HG03432 (cell line): ENCODE results near the gene PANK4.
A peak's percentile ranks its signal among the peaks of the same experiment; 100 is the strongest.

ENCODE experiments used
- ATAC-seq: cut with Tn5 transposase; IDR thresholded peaks from one replicate; pipeline ENCODE4 v1.9.1; 2021; ENCODE audit warnings: mild to moderate bottlenecking, moderate library complexity; ENCODE audit not compliant: unreplicated experiment

The PANK4 gene

DNA sequence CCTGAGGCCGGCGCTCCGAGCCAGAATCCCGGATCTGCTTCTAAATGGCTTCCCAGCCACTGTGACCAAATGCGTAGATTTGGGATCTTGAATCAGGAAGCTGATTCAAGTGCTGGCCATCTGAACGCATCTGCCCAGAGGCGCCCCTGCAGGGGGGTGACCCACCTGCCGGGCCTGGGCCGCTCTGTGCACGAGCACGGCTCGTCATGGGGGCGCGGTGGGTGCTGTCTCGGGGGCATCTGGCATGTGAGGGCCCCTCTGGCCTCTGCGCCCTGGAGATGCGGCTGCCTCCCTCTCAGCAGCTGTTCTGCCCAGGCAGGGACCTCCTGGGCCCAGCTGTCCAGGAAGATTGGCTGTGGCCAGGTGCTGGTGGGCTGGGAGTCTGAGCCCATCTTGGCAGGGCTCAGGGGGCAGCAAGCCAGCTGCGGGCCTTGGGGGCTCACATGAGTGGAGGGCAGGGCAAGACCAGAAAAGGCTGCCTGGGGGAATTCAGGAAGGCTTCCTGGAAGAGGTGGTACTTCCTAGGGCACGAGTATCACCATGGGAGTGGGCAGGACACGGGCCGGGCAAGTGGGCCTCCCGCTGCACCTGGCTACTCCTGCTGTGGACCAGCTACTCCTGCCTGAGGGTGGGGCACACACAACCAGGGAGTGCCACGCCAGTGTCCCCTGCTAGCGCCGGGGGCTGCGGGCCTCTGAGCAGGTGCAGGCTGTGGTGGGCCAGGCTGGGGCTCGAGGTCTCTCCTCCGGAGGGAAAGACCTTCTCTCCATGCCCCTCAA, 25.2 kb downstream of the PANK4 start:
- no peak for ATAC-seq

DNA sequence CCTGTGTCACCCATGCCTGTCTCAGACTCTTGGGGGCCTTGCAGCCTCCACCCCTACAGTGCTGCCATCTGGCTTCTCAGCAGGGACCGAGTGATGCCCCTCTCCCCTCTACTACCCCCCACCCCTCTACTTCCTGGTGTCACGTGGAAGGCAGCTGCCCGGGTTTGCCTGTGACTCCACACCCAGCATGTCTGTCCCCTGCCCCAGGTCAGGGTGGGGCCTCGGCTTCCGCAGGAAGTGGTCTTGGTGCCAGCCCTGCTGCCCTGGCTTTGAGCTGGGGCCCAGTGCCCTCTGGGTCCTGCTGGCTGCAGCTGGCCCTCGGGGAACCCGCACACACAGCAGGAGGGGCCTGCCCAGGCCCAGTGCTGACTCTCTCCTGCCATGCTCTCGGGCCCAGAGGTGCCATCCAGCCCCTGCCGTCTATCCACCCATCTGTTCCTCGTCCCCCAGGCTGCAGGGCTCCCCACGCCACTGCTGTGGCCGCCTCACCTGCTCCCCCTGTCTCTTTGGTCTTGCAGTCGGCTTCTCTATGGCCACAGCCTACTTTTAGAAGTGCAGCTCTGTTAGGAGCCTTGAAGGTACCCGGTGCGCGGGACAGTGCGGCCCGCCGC, 26.3 kb downstream of the PANK4 start:
- ATAC-seq: no peak

DNA sequence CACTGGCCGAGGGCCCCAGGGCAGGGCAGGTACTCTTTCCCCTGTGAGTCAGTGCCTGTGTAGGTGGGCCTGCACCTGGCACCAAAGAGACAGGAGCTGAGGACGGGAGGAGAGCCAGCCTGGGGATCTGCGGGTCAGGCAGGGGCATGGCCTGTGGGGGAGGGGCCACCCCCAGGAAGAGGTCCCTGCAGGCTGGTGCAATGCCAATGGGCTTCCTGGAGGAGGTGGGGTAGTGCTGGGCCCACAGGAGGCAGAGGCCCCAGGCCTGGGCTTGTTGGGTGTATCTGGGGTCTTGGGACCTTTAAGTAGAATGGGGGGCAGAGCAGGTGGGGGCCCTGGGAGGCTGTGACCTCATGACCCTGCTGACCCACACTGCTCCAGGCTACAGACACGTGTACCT, 27.1 kb downstream of the PANK4 start:
- ATAC-seq: no peak

DNA sequence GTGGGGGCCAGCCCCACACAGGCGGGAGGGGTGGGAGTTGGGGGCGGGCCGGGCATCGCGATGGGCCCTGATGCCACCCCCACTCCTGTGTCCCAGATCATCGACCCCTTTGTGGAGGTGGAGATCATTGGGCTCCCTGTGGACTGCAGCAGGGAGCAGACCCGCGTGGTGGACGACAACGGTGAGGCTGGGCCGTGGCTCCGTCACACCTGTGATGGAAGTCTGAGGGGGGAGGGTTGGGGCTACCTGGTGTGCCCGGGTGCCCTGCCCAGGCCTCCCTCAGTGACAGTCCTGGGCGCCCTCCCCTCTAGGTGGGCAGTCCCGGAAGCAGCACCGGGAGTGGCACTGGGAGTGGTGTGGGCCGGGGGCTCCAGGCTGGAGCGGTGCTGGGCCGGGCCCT, 27.7 kb downstream of the PANK4 start:
- no peak for ATAC-seq

DNA sequence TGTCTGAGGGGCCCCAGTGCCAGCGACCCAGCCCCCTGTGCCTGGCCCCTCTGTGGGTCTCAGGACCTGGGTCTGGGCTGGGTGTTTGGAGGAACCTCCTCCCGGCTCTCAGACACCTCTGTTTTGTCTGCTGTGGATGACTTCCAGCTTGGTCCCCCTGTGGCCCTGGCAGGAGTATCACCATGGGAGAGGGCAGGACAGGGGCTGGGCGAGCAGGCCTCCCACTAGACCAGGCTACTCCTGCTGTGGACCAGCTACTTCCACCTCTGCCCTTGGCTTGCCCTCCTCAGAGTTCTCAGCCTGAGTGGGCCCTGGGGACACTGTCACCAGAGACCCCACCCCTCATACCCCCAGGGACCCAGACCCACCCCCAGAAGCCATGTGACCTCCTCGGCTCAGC, 28.5 kb downstream of the PANK4 start:
- ATAC-seq: no peak

DNA sequence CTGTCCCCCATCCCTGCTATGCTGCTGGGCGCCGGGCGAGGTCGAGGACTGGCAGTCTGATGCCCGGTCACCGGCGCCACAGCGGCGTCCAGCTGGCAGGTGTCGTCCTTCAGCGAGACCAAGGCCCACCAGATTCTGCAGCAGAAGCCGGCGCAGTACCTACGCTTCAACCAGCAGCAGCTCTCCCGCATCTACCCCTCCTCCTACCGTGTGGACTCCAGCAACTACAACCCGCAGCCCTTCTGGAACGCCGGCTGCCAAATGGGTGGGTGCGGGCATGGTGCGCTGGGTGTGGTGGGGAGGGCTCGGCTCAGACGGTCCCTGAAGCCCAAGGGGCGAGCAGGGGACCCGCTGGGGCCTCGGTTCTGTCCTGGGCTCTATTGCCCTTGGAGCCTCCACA, 29.6 kb downstream of the PANK4 start:
- no peak for ATAC-seq

DNA sequence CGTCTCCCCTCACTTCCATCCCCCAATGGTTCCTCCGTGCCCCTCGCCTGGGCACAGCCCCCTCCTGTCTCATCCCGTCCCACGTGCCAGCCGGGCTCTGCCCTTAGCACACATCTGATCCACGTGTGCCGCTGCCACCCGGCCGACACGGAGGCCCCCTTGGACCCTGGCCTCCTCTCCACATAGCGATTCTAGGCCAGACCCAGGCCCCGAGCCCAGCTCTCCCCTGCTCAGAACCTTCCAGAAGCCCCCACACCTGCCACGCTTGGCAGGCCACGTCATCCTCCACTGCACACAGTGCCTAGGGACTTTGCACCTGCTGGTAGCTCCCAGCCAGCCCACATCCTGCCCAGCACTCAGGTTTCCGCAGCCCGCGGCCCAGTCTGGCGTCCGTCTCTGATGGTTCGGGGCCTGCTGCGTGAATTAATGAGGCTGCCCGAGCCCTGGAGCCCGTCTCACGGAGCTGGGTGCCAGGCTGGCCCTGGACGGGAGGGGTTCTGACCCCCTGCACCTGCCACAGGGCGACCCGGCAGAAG, 30.2 kb downstream of the PANK4 start:
- ATAC-seq: peak; percentile 65

DNA sequence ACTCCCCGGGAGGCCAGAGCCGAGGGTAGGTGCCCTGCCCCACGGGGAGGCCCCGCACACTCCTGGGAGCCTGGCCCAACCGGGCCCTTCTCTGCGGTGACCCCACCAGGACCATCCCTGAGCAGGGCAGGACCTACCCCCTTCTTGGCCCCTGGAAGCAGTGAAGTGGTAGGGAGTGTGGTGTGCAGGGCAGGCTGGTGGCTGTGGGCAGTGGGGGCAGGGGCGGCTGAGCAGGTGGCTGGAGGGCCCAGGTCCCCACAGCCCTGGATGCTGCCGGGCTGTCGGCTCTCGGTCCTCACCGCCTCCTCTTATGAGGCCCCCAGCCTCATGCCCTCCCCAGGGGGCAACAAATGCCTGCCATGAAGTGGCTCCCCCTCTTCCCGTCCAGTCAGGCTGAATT, 30.9 kb downstream of the PANK4 start:
- no peak for ATAC-seq

DNA sequence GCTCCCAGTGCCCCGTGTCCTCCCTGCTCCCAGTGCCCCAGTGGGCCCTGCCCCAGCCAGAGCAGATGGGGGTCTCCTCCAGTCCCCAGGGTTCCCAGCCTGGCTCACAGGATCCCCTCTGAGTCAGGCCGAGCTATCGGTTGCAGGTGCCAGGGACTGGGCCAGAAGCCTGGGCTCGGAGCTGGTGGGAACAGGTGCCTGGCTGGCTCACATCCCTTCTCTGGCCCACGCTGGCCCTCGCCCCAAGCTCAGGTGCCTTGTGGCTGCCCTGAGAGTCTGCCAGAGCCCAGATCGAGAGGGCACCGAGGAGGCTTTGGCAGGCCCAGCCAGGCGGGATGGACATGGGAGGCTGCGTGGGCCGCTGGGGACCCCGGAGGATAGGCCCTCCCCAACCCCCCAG, 31.4 kb downstream of the PANK4 start:
- no peak for ATAC-seq

DNA sequence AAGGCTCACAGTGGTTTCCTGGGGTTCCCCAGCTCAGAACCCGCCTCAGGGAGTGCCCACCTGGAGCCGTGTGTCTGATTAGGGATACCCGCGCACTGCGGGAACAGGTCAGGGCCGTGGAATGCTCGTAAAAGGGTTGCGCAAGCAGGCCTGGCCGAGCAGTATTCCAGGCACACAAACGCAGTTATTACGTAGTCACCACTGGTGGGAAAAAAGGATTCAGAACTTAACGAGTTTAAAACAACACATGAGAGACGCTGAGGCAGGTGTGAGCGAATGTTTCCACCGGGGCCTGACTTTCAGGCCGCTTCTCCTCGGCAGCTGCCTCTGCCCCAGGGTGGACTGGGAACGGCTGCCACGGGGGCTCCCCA, 32.1 kb downstream of the PANK4 start:
- ATAC-seq: no peak

DNA sequence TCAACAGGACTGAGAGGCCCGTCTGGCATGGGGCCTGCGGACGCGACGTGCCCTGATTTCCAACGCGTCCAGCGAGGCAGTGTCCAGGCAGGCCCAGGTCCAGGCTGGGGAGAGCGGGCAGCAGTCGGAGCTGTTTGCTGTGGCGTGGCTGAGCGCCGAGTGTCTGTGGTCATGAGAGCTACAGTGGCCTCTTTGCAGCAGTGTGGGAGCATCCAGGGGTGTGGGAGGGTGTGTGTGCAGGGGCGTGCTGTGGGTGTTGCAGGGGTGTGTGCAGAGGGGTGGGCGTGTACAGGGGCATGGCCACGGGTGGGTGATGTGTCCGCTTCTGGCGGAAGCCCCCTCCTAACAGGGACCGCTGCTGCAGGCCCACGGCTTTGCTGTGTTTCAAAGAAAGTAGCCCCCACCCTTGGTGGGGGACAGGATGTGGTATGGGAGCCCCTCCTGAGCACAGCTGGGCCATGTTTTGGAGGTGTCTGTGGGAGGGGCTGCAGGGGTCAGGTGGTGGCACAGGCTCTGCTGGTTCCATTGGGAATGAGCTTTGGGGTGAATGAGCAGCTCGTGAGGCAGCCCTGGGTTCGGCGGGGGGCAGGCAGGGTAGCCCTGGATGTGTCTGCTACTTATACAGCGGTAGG, 32.6 kb downstream of the PANK4 start:
- ATAC-seq: no peak

DNA sequence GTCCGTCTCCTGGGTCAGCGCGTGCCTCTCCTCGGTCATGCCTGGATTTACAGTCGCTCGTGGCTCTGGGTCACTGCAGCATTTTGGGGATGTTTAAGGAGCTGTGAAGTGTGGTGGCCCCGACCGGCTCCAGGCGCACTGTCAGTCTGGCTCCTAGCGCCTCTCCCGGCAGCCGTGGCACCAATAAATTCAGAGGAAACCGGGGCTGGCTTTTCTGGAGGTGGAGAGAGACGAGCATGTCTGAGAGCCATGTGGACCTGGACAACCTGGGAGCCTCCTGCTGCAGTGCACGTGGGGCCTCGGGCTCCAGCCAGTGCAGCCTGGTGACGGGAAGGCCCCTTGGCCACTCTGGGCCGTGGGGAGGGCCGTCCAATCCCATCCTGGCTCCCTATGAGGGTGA, 33.2 kb downstream of the PANK4 start:
- ATAC-seq: no peak

DNA sequence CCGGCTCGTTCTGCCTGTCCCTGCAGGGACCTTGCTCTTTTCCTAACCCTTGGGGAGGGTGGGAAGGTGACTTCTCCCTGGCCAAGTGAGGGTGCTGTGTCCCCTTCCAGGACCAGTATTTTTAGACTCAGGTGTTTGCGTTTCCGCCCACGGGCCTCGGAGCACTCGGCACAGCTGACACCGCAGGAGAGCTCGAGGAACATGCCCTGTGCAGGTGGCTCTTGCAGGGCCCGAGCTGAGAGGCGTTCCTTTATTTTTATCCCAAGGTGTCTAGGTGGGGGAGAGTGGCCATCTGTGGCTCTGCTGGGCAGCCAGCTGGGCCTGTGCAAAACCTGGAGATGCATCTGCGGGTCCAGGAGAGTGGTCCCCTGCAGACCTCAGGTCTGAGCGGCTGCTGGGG, 34.3 kb downstream of the PANK4 start:
- ATAC-seq: no peak

DNA sequence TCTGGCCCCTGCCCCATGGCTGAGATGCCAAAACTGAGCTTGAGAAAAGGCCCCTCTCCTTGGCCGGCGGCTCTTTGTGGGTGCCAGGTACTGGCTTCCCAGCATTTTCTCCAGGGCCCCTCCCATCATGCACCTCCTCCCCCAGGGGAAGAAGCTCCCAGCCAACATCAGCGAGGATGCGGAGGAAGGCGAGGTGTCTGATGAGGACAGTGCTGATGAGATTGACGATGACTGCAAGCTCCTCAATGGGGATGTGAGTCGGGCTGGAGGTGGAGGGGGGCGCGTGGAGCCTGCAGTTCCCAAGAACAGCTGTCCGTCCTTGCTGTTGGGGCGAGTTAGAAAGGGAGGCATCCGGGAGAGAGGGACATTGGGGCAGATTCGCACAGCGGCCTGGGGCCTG, 36.8 kb downstream of the PANK4 start:
- no peak for ATAC-seq

DNA sequence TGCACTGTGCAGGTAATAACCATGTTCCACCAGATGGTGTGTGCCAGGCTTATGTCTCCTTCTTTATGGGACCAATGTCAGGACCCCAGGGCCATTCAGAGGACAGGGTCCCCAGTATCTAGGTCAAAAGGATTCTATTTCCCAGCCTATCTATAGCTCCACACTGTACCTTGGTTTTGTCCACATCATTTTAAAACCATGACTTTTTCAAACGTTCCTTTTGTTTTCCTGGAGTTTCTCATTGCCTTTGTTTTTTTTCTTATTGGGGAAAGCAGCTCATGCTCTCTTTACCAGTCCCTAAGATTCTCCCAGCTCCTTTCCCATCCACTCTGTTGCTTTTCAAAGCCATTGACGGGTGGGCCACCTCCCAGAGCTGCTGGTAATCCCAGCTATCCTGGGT, 37.7 kb downstream of the PANK4 start:
- ATAC-seq: no peak

DNA sequence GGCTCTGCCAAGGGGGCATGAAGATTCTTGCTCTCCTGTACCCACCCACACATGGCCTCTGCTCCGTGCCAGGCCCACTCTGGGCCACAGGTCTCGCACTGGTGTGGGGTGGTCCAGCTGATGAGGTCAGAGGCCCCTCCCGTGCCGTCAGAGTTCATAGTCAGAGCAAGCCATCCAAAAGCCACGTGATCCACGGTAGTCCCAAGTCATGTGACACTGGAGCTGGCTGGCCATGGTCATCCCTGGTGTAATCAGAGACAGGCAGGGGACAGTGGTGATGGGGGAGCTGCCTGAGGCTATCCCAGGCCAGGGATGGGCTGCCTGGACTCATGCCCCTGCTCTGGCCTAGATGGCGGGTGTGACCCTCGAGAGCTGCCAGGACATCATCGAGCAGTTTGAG, 39.8 kb downstream of the PANK4 start:
- no peak for ATAC-seq

DNA sequence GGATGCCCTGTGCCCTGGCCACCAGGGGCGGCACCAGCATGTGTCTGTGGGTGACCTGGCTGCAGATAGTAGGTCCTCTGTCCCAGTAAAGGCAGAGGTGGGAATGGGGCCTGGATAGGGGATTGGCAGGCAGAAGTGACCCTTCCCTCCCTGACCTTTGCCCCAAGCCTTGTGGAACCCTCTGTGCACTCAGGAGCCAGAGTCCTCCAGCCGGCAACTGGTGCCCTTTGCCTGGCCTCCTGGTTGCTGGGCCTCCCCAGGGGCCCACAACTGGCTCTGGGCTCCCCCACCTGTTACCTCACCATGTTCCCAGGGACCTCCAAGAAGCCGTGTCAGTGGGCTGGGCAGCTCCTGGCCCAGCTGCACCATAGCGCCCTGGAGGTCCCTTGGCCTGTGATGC, 40.4 kb downstream of the PANK4 start:
- ATAC-seq: no peak

DNA sequence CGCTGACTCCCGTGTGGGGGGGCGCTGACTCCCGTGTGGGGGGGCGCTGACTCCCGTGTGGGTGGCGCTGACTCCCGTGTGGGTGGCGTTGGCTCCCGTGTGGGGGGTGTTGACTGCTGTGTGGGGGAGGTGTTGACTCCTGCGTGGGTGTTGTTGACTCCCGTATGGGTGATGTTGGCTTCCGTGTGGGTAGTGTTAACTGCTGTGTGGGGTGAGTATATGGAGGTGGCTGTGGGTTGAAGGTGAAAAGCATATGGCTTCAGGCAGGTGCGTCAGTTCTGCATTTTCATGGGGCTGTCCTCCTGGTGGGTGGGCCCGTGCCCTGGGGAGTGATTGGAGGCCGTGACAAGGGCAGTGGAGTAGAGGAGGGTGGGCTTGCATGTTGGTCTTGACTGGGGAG, 42.4 kb downstream of the PANK4 start:
- no peak for ATAC-seq

DNA sequence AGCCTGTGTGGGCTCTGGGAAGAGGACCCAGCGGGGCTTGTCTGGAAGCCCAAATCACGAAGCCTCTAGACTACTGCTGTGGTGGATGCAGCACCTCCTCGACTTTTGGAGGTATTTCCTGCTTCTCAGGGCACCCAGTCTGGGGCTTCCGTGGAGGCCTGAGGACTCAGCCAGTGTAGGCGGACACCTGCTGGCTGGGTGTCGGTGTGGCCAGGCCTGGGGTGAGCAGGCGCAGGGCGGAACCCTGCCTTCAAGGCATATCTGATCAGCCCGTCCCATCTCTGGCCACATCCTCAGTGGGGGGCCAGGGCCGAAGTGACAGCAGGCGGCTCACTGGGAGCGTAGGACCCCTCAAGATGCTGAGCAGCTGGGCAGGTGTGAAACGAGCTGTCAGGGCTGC, 43.4 kb downstream of the PANK4 start:
- no peak for ATAC-seq

DNA sequence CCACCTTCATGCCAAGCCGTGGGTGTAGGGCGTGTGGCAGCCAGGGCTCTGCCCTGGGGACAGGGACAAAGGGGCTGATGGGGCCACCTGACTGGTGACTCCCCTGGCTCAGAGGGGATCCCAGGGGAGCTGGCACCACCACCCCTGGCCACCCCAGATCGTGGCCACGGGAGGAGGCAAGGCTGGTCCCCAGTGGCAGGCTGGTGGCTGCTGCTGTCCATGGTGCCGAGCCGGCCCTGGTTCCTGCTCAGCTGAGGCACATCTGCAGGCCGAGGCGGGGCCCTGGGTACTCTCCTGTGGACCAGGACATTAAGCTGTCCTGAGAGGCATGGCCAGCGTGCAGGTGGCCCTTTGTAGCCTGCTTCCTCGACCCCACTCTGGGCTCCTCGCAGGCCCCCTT, 43.8 kb downstream of the PANK4 start:
- no peak for ATAC-seq

DNA sequence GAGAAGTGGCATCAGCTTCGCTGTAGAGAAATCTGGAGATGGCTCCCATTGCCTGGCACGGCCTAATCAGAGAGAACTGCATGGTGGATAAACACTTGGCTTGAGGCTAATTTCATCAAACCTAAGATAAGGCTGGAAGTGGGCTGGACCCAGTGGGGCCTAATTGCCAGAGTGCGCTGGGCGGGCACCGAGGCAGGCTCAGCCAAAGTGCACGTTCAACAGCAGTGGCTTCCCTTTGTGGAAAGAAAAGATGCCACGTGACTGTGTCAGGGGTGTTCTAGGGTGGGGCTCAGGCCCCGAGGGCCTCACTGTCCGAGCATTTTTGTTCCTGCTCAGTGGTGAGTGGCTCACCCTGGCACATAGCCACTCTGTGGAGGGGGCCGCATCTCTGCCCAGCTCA, 44.5 kb downstream of the PANK4 start:
- ATAC-seq: no peak

DNA sequence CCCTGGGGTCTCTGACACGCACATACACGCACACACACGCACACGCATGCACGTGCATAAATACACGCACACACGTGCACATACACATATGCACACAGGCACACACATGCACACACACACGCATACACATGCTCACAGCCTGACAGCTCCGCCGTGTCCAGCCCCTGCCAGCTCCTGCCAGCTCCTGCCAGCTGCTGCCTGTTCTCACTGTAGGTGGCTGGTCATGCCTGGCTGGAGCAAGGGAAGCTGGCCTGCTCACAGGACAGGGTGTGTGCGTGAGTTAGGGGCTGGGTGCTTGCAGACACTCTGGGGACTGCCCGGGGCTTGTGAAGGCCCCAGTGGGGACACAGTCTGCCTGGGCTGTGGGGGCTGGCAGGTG, 45.4 kb downstream of the PANK4 start:
- no peak for ATAC-seq
